Measurements from ENCODE around the gene LTO1. TPM values are rescaled to one million over a fixed set of nuclear protein-coding genes. Genes with fewer than 3 reads are reported as not detected.

LTO1 gene
- total and polyA plus RNA-seq, 3 donors from 2014 or later: 27.0 to 38.7 (median 38.0) TPM

GRCh38 chr11:69643646-69644045, 31.5 kb downstream of the LTO1 start:
- no peak overlapping the region for H3K27ac ChIP-seq
- H3K4me1 ChIP-seq: peaks cover 24% of the 10 kb centered on the region
- intact Hi-C loops (cut with DNase I; ENCODE audit: low total_unique reads): no loop called here
- peak overlapping the region; percentile 60 to 73 for H3K4me3 ChIP-seq
- 20 to 33% methylated on average over 4 to 20 of the region's 27 CpGs for WGBS, 2 donors
- no peak for DNase-seq
- TF ChIP-seq POLR2A (IDR thresholded peaks at IDR 0.05): no peak
- TF ChIP-seq CTCF (IDR thresholded peaks at IDR 0.05): peak in 1 of 3 experiments; percentile 13
- no peaks in the 10 kb centered on the region for H3K9me3 ChIP-seq
- no peaks in the 10 kb centered on the region for H3K36me3 ChIP-seq (ENCODE audit: low read depth, missing control alignments)
- H3K27me3 ChIP-seq: no peaks in the 10 kb centered on the region

GRCh38 chr11:69642913-69643632, 32.1 kb downstream of the LTO1 start:
- H3K9me3 ChIP-seq: no peaks in the 10 kb centered on the region
- peak; percentile 81 for DNase-seq
- H3K27ac ChIP-seq: peak overlapping the region; percentile 37 to 86
- TF ChIP-seq POLR2A (IDR thresholded peaks at IDR 0.05) (no peak), CTCF (IDR thresholded peaks at IDR 0.05) (peak; percentile 80 to 92 (median 92))
- peak overlapping the region; percentile 60 to 73 for H3K4me3 ChIP-seq
- H3K4me1 ChIP-seq: peaks cover 24% of the 10 kb centered on the region
- WGBS, 2 donors: 0% methylated on average over 5 to 73 of the region's 81 CpGs
- no peaks in the 10 kb centered on the region for H3K27me3 ChIP-seq
- intact Hi-C loops (cut with DNase I; ENCODE audit: low total_unique reads): no loop called here
- no peaks in the 10 kb centered on the region for H3K36me3 ChIP-seq (ENCODE audit: low read depth, missing control alignments)

- peak overlapping the region; percentile 37 to 86 for H3K27ac ChIP-seq
- peaks cover 29% of the 10 kb centered on the region for H3K4me1 ChIP-seq
- peak overlapping the region; percentile 60 to 73 for H3K4me3 ChIP-seq
- WGBS, 2 donors: 2% methylated on average over 11 to 24 of the region's 40 CpGs
- intact Hi-C loops (cut with DNase I; ENCODE audit: low total_unique reads): no loop called here
- TF ChIP-seq CTCF (IDR thresholded peaks at IDR 0.05) (no peak), POLR2A (IDR thresholded peaks at IDR 0.05) (no peak)
- DNase-seq: no peak
- no peaks in the 10 kb centered on the region for H3K9me3 ChIP-seq
- H3K27me3 ChIP-seq: no peaks in the 10 kb centered on the region
- no peaks in the 10 kb centered on the region for H3K36me3 ChIP-seq (ENCODE audit: low read depth, missing control alignments)
Observed at GRCh38 chr11:69642549-69642912, 32.6 kb downstream of the LTO1 start.

GRCh38 chr11:69641681-69642548, 33.2 kb downstream of the LTO1 start:
- intact Hi-C loops (cut with DNase I; ENCODE audit: low total_unique reads): no loop called here
- Histone ChIP-seq H3K27me3 (no peaks in the 10 kb centered on the region), H3K4me3 (peak overlapping the region; percentile 60 to 73), H3K27ac (peak overlapping the region; percentile 37 to 86), H3K4me1 (peaks cover 33% of the 10 kb centered on the region), H3K9me3 (no peaks in the 10 kb centered on the region), H3K36me3 (ENCODE audit: low read depth, missing control alignments) (no peaks in the 10 kb centered on the region)
- TF ChIP-seq CTCF (IDR thresholded peaks at IDR 0.05) (no peak), POLR2A (IDR thresholded peaks at IDR 0.05) (no peak)
- WGBS, 2 donors: 0 to 2% methylated on average over 51 to 68 of the region's 68 CpGs
- no peak for DNase-seq
